Measurements from ENCODE around the gene BABAM2. TPM values are rescaled to one million over a fixed set of nuclear protein-coding genes. Genes with fewer than 3 reads are reported as not detected.
A peak's percentile ranks its signal among the peaks of the same experiment; 100 is the strongest.

Gene BABAM2
- total RNA-seq, 2 experiments from 2014 or later, result 66.8 to 68.4 TPM

DNA sequence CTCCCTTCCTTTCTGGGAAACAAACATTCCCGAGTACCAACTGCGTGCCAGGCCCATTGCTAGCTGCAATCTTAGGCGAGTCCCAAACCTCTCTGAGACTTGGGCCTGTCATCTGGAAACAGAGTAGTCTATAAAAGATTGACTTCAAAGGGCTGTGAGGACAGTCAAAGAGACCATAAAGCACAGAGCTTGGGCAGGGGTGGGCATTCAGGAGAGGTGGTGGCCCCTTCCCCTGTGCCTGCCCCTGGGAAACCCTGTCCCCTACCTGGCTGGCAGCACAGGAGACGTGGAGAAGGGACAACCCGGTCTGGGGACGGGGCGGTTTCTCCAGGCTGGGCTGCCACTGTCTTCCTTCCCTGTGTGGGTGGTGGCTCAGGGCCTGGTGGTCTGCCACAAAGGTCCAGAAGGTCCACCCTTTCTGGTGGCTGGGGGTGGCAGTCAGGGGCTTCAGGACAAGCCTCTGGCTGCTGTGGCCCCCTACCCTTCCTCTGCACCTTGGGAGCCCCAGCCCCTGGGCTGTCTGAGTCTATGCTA is 468.2 kb downstream of the BABAM2 start:
- TF ChIP-seq, protein P1, sequence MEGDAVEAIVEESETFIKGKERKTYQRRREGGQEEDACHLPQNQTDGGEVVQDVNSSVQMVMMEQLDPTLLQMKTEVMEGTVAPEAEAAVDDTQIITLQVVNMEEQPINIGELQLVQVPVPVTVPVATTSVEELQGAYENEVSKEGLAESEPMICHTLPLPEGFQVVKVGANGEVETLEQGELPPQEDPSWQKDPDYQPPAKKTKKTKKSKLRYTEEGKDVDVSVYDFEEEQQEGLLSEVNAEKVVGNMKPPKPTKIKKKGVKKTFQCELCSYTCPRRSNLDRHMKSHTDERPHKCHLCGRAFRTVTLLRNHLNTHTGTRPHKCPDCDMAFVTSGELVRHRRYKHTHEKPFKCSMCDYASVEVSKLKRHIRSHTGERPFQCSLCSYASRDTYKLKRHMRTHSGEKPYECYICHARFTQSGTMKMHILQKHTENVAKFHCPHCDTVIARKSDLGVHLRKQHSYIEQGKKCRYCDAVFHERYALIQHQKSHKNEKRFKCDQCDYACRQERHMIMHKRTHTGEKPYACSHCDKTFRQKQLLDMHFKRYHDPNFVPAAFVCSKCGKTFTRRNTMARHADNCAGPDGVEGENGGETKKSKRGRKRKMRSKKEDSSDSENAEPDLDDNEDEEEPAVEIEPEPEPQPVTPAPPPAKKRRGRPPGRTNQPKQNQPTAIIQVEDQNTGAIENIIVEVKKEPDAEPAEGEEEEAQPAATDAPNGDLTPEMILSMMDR (IDR thresholded peaks at IDR 0.05), result no peak
- peak overlapping the region; percentile 65 for H3K4me3 Mint-ChIP-seq
- no peak for DNase-seq

DNA sequence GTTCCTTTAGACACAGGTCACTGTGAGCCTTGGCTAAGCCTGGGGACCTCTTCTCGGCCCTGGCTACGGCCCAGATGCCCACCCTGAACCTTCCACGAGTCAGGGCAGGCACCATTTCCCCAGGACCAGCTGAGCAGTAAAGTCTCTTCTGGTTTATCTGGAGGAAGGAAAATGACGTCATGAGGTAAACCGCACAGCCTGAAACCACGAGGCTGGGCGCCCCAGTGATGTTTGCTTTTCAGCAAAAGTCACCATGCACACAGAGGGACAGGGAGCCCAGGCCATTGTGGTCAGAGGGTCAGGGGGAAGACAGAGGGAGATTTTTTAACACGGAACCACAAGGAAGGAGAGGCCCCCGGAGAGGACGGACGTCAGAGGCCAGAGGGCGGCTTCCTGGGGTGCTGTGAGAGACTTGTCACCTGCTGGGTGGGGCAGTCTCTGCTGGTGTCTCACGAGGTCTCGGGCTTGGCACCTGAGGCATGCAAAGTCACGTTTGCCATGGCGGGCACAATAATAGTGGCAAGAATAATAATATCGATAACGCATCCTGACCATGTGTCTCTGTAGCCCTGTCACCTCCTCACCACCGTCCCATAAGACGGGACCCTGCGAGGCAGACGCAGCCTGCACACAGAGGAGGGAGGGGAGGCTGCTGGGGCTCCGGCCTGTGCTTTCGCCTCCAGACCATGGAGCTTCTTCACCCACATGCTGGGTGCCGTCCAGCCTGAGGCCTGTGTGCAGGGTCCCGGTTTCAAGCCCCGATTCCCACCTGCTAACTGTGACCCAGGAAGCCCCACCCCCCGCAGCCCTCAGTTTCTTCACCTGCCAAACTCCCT is 468.9 kb downstream of the BABAM2 start:
- ATAC-seq, result peak; percentile 79
- Mint-ChIP-seq H3K9me3 (no peaks in the 10 kb centered on the region), H3K27ac (peak overlapping the region; percentile 97), H3K4me3 (peak overlapping the region; percentile 65), H3K36me3 (ENCODE audit: low read depth) (peaks cover 3% of the 10 kb centered on the region), H3K27me3 (no peaks in the 10 kb centered on the region), H3K4me1 (ENCODE audit: low read depth) (peaks cover 62% of the 10 kb centered on the region)
- intact Hi-C loops (cut with micrococcal nuclease), result no loop called here
- POLR2A ChIA-PET, result interaction anchor here (0.9 to 2.1 kb wide), 5 partner anchors 11 to 49 kb away, joined by 3 to 11 read pairs (median 4); no protein-coding TSS in a partner anchor
- TF ChIP-seq, protein P1 (IDR thresholded peaks at IDR 0.05), result no peak
- CTCF ChIA-PET, result interaction anchor here (0.6 to 2.2 kb wide), 3 partner anchors 22 to 94 kb away, joined by 3 to 5 read pairs (median 3); no protein-coding TSS in a partner anchor
- DNase-seq, result peak; percentile 93

More for the DNA sequence above, 468.2 kb downstream of the BABAM2 start:
- Mint-ChIP-seq H3K27ac (peak overlapping the region; percentile 97), H3K9me3 (no peaks in the 10 kb centered on the region), H3K27me3 (no peaks in the 10 kb centered on the region), H3K4me1 (ENCODE audit: low read depth) (peaks cover 57% of the 10 kb centered on the region), H3K36me3 (ENCODE audit: low read depth) (peaks cover 3% of the 10 kb centered on the region)
- intact Hi-C loops (cut with micrococcal nuclease), result no loop called here
- POLR2A ChIA-PET, result interaction anchor here (1.4 to 2.1 kb wide), 2 partner anchors 10 to 32 kb away, joined by 4 to 11 read pairs; no protein-coding TSS in a partner anchor
- CTCF ChIA-PET, result interaction anchor here (2.2 kb wide), 1 partner anchor 32 kb away, joined by 5 read pairs; no protein-coding TSS in a partner anchor
- peak; percentile 4 for ATAC-seq

DNA sequence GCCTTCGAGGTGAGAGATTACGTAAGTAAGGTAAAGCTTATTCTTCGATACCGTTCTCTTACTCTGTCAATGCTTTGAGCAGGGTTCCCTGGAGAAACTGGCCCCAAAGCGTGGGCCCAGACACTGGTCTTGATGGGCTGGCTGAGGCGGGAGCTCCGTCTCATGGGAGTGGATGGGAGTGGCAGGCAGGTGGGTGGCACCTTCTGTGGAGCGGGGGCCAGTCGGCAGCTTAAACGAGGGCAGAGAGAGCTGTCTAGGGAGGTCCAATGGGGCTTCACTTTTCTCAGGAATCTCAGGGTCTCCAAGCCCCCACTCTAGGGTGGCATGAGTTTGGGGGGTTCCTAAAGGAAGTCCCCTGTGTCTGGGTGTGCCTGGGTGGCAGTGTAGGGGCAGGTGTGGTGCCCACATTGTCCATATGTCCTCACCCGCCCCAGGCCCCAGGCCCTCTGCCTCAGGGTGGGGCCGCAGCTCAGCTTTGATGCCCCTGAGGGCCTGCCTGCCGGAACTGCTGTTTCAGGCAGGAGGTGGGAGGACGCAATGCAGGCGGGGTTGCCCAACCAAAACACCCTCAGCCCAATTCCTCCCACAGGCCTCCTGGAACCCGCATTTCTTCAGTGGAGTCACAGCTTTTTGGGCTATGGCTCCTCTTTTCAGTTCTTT is 469.7 kb downstream of the BABAM2 start:
- intact Hi-C loops (cut with micrococcal nuclease), result no loop called here
- CTCF ChIA-PET, result interaction anchor here (0.9 to 2.2 kb wide), 2 partner anchors 21 to 30 kb away, joined by 3 to 5 read pairs; no protein-coding TSS in a partner anchor

DNA sequence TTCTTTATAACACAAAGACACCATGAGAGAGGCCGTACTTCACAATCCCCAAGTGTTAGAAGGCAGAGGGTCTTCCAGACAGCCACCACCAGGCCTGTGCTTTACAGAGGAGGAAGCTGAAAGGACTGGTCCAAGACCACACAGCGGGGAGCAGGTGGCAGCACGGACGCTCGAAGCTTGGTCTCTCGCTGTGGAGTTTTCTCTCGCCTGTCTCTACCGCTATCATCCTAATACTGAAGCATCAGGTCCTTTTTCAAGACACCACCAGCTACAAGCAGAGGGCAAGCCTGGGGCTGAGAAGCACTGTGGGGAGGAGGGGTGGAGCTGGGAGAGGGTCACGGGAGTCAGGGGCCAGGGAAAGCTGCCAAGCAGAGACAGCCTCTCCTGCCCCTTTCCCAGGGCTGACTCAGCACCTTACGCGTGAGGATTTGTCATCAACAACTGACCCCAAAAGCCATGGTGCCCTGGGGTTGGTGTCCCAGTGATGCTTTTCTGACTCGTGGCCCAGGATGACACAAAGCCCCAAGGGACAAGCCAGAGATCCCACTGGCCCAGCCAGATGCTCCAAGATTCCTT is 470.3 kb downstream of the BABAM2 start:
- peak; percentile 55 for DNase-seq

More for the DNA sequence above, 469.7 kb downstream of the BABAM2 start:
- H3K27ac Mint-ChIP-seq, result peak overlapping the region; percentile 97
- TF ChIP-seq, protein P1 (IDR thresholded peaks at IDR 0.05), result no peak
- H3K4me1 Mint-ChIP-seq (ENCODE audit: low read depth), result peaks cover 69% of the 10 kb centered on the region
- H3K36me3 Mint-ChIP-seq (ENCODE audit: low read depth), result peaks cover 3% of the 10 kb centered on the region
- DNase-seq, result no peak
- H3K27me3 Mint-ChIP-seq, result no peaks in the 10 kb centered on the region
- no peaks in the 10 kb centered on the region for H3K9me3 Mint-ChIP-seq
- no peak for ATAC-seq
- peak overlapping the region; percentile 31 for H3K4me3 Mint-ChIP-seq
- POLR2A ChIA-PET, result interaction anchor here (0.9 to 2.1 kb wide), 4 partner anchors 18 to 48 kb away, joined by 3 to 11 read pairs (median 4); no protein-coding TSS in a partner anchor

More for the DNA sequence above, 470.3 kb downstream of the BABAM2 start:
- Mint-ChIP-seq H3K36me3 (ENCODE audit: low read depth) (peaks cover 3% of the 10 kb centered on the region), H3K4me1 (ENCODE audit: low read depth) (peaks cover 74% of the 10 kb centered on the region), H3K4me3 (peak overlapping the region; percentile 17), H3K27ac (peak overlapping the region; percentile 97), H3K27me3 (no peaks in the 10 kb centered on the region), H3K9me3 (no peaks in the 10 kb centered on the region)
- ChIA-PET POLR2A (interaction anchor here (2.1 kb wide), 1 partner anchor 30 kb away, joined by 11 read pairs; no protein-coding TSS in a partner anchor), CTCF (interaction anchor here (0.9 to 2.2 kb wide), 3 partner anchors 18 to 30 kb away, joined by 3 to 5 read pairs (median 4); no protein-coding TSS in a partner anchor)
- intact Hi-C loops (cut with micrococcal nuclease), result no loop called here
- TF ChIP-seq, protein P1 (IDR thresholded peaks at IDR 0.05), result no peak
- ATAC-seq, result no peak
